Stomach (tissue), 9 donors: ENCODE results near the gene STK24. TPM values are rescaled to one million over a fixed set of nuclear protein-coding genes. Genes with fewer than 3 reads are reported as not detected.

Experiments
- DNase-seq, 2 donors: peaks; one replicate each; pipeline versions ENCODE4 v3.0.0 to v3.0.0-alpha.2; 2013 to 2019
- H3K27ac ChIP-seq, 5 donors: fragments of 200-600 bp in 4 of 5; sonication (generic) in 4 of 5; one replicate each; pipeline ENCODE4 v1.5.1; 2013 to 2019; ENCODE audit warnings: mild to moderate bottlenecking in 1 of 5, moderate library complexity in 1 of 5
- H3K27me3 ChIP-seq, 3 donors: fragments of 200-600 bp; sonication (generic); one replicate each; pipeline ENCODE4 v1.5.1; 2017 to 2019; ENCODE audit warnings: mixed run types in 1 of 3
- H3K36me3 ChIP-seq, 4 donors: fragments of 200-600 bp; sonication (generic); 1 replicate in 3 of 4; 2 replicates in 1 of 4; pipeline ENCODE4 v1.5.1; 2016 to 2019
- H3K4me1 ChIP-seq, 4 donors: fragments of 200-600 bp; sonication (generic); one replicate each; pipeline ENCODE4 v1.5.1; 2016 to 2019
- H3K4me3 ChIP-seq, 4 donors: fragments of 200-600 bp; sonication (generic) in 3 of 4; one replicate each; pipeline ENCODE4 v1.5.1; 2016 to 2019; ENCODE audit warnings: mild to moderate bottlenecking in 1 of 4
- H3K9me3 ChIP-seq, 4 donors: fragments of 200-600 bp; sonication (generic); one replicate each; pipeline ENCODE4 v1.5.1; 2016 to 2019
- CTCF ChIP-seq, 7 experiments: fragments of 450-650 bp in 4 of 7; fragments of 200-600 bp in 3 of 7; sonication (generic) in 3 of 7; IDR thresholded peaks; one replicate each; pipeline ENCODE4 v1.5.1; 2016 to 2019; ENCODE audit warnings: antibody characterized with exemption in 7 of 7, control low read depth in 2 of 7, mild to moderate bottlenecking in 1 of 7
- EP300 ChIP-seq: sonication (generic); formaldehyde crosslinking; IDR thresholded peaks from one replicate; pipeline ENCODE4 v1.6.1; 2017; ENCODE audit warnings: antibody characterized with exemption
- POLR2A ChIP-seq, 4 donors: fragments of 450-650 bp; IDR thresholded peaks; one replicate each; pipeline ENCODE4 v1.6.1; 2016; ENCODE audit warnings: antibody characterized with exemption in 4 of 4, control low read depth in 2 of 4, mild to moderate bottlenecking in 1 of 4, moderate library complexity in 1 of 4
- POLR2AphosphoS5 ChIP-seq, 3 donors: sonication (generic); formaldehyde crosslinking; IDR thresholded peaks; one replicate each; pipeline ENCODE4 v1.6.1; 2016; ENCODE audit warnings: antibody characterized with exemption in 3 of 3
- WGBS, 5 donors: extraction: QIAGEN DNeasy Blood & Tissue Kit in 3 of 5; methylation state at CpG; one replicate each; pipeline versions ENCODE4 v1.1.5 to v1.1.7; 2013 to 2018; 5-methylcytosine and 5-hydroxymethylcytosine counted together
- intact Hi-C: fragments of 100-400 bp; cut with DNase I; formaldehyde crosslinking; loops from one replicate; pipeline ENCODE4 v1.15.1; 2023; ENCODE audit warnings: low total_unique reads
- polyA plus RNA-seq, 3 donors: library from polyadenylated mRNA; stranded (reverse); fragments of 200-250 nt; gene quantifications; one replicate each; pipeline ENCODE4 v1.2.3, GENCODE V29; 2013
- total RNA-seq, 5 donors: library from RNA; depleted of rRNA; stranded (reverse); fragments of >200 nt; gene quantifications; one replicate each; pipeline versions ENCODE4 v1.1.0 to v1.2.3, GENCODE V29; 2014 to 2016
- donor health status: healthy with polysubstance abuse.
- donor health status: Bipolar disorder and iron deficiency.
- donor health status: healthy.

The STK24 gene
- total and polyA plus RNA-seq, 8 donors = 33.0 to 139 (median 59.5) TPM

DNA sequence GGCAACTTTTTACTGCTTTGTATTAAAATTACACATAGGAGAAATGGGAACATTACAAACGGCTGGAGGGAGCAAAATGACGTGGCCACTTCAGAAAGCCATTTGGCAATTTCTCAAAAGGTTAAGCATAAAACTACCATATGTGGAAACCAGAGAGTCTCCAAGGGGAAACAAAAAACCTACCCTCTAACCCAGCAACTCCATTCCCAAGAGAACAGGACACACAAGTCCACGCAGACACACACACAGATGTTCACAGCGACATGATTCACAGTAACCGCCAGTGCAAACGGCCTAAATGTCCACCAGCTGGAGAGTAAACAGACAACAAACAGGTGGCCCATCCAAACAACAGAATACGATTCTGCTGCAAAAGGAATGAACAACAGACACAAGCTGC lies 37.2 kb downstream of the STK24 start:
- H3K27me3 ChIP-seq = no peaks in the 10 kb centered on the region
- TF ChIP-seq POLR2AphosphoS5 (IDR thresholded peaks at IDR 0.05) = peak in 2 of 3 donors; percentile 27 to 47
- TF ChIP-seq POLR2A (IDR thresholded peaks at IDR 0.05) = no peak
- no peaks in the 10 kb centered on the region for H3K9me3 ChIP-seq
- H3K27ac ChIP-seq = peak overlapping the region in 2 of 5 donors; percentile 16 to 37
- intact Hi-C loops = no loop called here
- peaks cover 0 to 10% (median 2%) of the 10 kb centered on the region in 4 donors for H3K36me3 ChIP-seq
- DNase-seq = no peak
- H3K4me3 ChIP-seq = no peak overlapping the region
- H3K4me1 ChIP-seq = peaks cover 66 to 100% (median 84%) of the 10 kb centered on the region in 4 donors
- 70 to 80% (median 75%) methylated on average over 7 of the region's 7 CpGs for WGBS, 5 donors

GRCh38 chr13:98538876-98539275 lies 38.0 kb downstream of the STK24 start:
- no peak for TF ChIP-seq POLR2AphosphoS5 (IDR thresholded peaks at IDR 0.05)
- no peak for TF ChIP-seq CTCF (IDR thresholded peaks at IDR 0.05)
- no peak for TF ChIP-seq POLR2A (IDR thresholded peaks at IDR 0.05)
- no peak for TF ChIP-seq EP300
- Histone ChIP-seq H3K27me3 (no peaks in the 10 kb centered on the region), H3K27ac (peak overlapping the region in 1 of 5 donors; percentile 16), H3K9me3 (no peaks in the 10 kb centered on the region), H3K36me3 (peaks cover 0 to 10% (median 2%) of the 10 kb centered on the region in 4 donors), H3K4me3 (no peak overlapping the region), H3K4me1 (peaks cover 65 to 100% (median 84%) of the 10 kb centered on the region in 4 donors)
- intact Hi-C loops = no loop called here
- DNase-seq = no peak
- 89 to 92% (median 92%) methylated on average over 8 of the region's 8 CpGs for WGBS, 5 donors

GRCh38 chr13:98537740-98538139 lies 39.2 kb downstream of the STK24 start:
- no peaks in the 10 kb centered on the region for H3K9me3 ChIP-seq
- WGBS, 5 donors = 83 to 95% (median 93%) methylated on average over 4 to 6 of the region's 6 CpGs
- no peak overlapping the region for H3K4me3 ChIP-seq
- intact Hi-C loops = no loop called here
- no peaks in the 10 kb centered on the region for H3K27me3 ChIP-seq
- peaks cover 0 to 10% (median 2%) of the 10 kb centered on the region in 4 donors for H3K36me3 ChIP-seq
- H3K27ac ChIP-seq = no peak overlapping the region
- DNase-seq = no peak
- TF ChIP-seq CTCF (IDR thresholded peaks at IDR 0.05) (no peak), EP300 (no peak), POLR2AphosphoS5 (IDR thresholded peaks at IDR 0.05) (no peak), POLR2A (IDR thresholded peaks at IDR 0.05) (no peak)
- H3K4me1 ChIP-seq = peaks cover 62 to 99% (median 81%) of the 10 kb centered on the region in 4 donors

GRCh38 chr13:98537306-98537705 lies 39.6 kb downstream of the STK24 start:
- intact Hi-C loops = no loop called here
- no peak overlapping the region for H3K27ac ChIP-seq
- WGBS, 5 donors = 65 to 84% (median 81%) methylated on average over 12 to 14 of the region's 14 CpGs
- peaks cover 0 to 10% (median 2%) of the 10 kb centered on the region in 4 donors for H3K36me3 ChIP-seq
- H3K27me3 ChIP-seq = no peaks in the 10 kb centered on the region
- TF ChIP-seq CTCF (IDR thresholded peaks at IDR 0.05) = no peak
- TF ChIP-seq POLR2A (IDR thresholded peaks at IDR 0.05) = no peak
- no peak for TF ChIP-seq POLR2AphosphoS5 (IDR thresholded peaks at IDR 0.05)
- H3K4me3 ChIP-seq = no peak overlapping the region
- H3K4me1 ChIP-seq = peaks cover 60 to 97% (median 79%) of the 10 kb centered on the region in 4 donors
- no peak for DNase-seq
- no peaks in the 10 kb centered on the region for H3K9me3 ChIP-seq

GRCh38 chr13:98536729-98537128 lies 40.2 kb downstream of the STK24 start:
- Histone ChIP-seq H3K36me3 (peaks cover 0 to 10% (median 2%) of the 10 kb centered on the region in 4 donors), H3K4me1 (peaks cover 60 to 97% (median 78%) of the 10 kb centered on the region in 4 donors), H3K4me3 (no peak overlapping the region), H3K9me3 (no peaks in the 10 kb centered on the region), H3K27ac (no peak overlapping the region), H3K27me3 (no peaks in the 10 kb centered on the region)
- TF ChIP-seq CTCF (IDR thresholded peaks at IDR 0.05) = no peak
- TF ChIP-seq POLR2A (IDR thresholded peaks at IDR 0.05) = no peak
- no peak for TF ChIP-seq EP300
- TF ChIP-seq POLR2AphosphoS5 (IDR thresholded peaks at IDR 0.05) = no peak
- intact Hi-C loops = no loop called here
- DNase-seq = no peak
- WGBS, 5 donors = 88 to 96% (median 90%) methylated on average over 11 to 14 of the region's 14 CpGs
